ENCODE data around the gene SERTAD1. TPM values are rescaled to one million over a fixed set of nuclear protein-coding genes. Genes with fewer than 3 reads are reported as not detected.
"Not testable (repeated sequence)": the region's sequence is repeated elsewhere in the genome, so short reads cannot be mapped to it uniquely, and the experiment has no call there.

Gene SERTAD1
- total RNA-seq, 1 donor from 2014 or later = 14.8 TPM

DNA sequence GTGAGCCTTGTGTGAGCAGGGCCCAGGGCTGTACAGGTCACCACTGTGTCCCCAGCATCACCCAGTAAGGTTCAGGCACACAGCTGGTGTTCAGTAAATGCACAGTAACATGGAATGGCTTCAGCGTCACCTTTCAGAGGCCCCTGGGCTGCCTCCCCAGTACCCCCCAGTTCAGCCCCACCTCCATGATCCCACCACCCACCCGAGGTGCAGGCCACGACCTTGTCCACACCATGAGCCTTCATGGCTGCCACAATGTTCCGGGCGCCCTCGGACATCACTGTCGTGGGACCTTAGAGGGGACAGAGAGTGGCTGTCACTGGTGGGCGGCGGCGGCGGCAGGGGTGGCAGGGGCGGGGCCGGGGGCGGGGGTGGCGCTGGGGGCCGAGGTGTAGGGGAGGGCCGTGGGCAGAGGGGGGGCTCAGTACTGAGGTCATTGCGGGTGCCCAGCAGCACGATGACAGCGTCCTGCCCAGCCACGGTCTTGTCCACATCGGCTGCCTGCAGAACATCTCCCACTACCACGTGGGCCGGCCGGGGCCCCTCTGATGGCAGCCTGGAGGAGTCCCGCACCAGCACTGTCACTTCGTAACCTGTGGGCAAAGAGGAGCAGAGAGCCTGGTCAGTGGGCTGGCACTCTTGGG is 32.3 kb upstream of the SERTAD1 start:
- H3K4me3 Mint-ChIP-seq (ENCODE audit: unreplicated experiment) = no peak overlapping the region
- no peaks in the 10 kb centered on the region for H3K9me3 Mint-ChIP-seq (ENCODE audit: low read depth)
- no peaks in the 10 kb centered on the region for H3K27me3 Mint-ChIP-seq (ENCODE audit: low read depth)
- DNase-seq (ENCODE audit: low spot score) = no peak
- H3K4me1 Mint-ChIP-seq (ENCODE audit: low read depth) = peaks cover 3% of the 10 kb centered on the region
- H3K36me3 Mint-ChIP-seq (ENCODE audit: low read depth) = peaks cover 4% of the 10 kb centered on the region
- H3K27ac Mint-ChIP-seq (ENCODE audit: unreplicated experiment) = no peak overlapping the region
- TF ChIP-seq, protein P1, sequence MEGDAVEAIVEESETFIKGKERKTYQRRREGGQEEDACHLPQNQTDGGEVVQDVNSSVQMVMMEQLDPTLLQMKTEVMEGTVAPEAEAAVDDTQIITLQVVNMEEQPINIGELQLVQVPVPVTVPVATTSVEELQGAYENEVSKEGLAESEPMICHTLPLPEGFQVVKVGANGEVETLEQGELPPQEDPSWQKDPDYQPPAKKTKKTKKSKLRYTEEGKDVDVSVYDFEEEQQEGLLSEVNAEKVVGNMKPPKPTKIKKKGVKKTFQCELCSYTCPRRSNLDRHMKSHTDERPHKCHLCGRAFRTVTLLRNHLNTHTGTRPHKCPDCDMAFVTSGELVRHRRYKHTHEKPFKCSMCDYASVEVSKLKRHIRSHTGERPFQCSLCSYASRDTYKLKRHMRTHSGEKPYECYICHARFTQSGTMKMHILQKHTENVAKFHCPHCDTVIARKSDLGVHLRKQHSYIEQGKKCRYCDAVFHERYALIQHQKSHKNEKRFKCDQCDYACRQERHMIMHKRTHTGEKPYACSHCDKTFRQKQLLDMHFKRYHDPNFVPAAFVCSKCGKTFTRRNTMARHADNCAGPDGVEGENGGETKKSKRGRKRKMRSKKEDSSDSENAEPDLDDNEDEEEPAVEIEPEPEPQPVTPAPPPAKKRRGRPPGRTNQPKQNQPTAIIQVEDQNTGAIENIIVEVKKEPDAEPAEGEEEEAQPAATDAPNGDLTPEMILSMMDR (IDR thresholded peaks at IDR 0.05) = no peak

DNA sequence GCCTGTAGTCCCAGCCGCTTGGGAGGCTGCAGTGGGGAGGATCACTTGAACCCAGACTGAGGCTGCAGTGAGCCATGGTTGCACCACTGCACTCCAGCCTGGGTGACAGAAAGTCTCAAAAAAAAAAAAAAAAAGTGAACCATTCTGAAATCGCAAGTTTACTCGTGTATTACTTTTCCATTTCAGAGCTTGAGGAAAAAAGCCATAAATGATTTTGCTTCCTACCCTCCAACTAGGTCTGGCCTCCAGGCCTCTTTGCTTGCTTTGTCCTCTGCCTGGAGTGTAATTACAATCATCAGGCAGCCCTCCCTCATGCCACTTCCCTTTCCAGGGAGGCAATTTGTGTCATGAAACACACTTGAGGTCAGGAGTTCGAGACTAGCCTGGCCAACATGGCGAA is 31.3 kb upstream of the SERTAD1 start:
- peaks cover 4% of the 10 kb centered on the region for H3K36me3 Mint-ChIP-seq (ENCODE audit: low read depth)
- no peak for DNase-seq (ENCODE audit: low spot score)
- peaks cover 3% of the 10 kb centered on the region for H3K4me1 Mint-ChIP-seq (ENCODE audit: low read depth)

GRCh38 chr19:40453943-40454342 is 28.2 kb upstream of the SERTAD1 start:
- H3K4me3 Mint-ChIP-seq (ENCODE audit: unreplicated experiment); H3K4me1 Mint-ChIP-seq (ENCODE audit: low read depth); DNase-seq (ENCODE audit: low spot score); H3K9me3 Mint-ChIP-seq (ENCODE audit: low read depth); H3K36me3 Mint-ChIP-seq (ENCODE audit: low read depth); H3K27ac Mint-ChIP-seq (ENCODE audit: unreplicated experiment); H3K27me3 Mint-ChIP-seq (ENCODE audit: low read depth): not testable (repeated sequence)

More for the DNA sequence above, 31.3 kb upstream of the SERTAD1 start:
- Mint-ChIP-seq H3K9me3 (ENCODE audit: low read depth) (no peaks in the 10 kb centered on the region), H3K27ac (ENCODE audit: unreplicated experiment) (no peak overlapping the region), H3K4me3 (ENCODE audit: unreplicated experiment) (no peak overlapping the region), H3K27me3 (ENCODE audit: low read depth) (no peaks in the 10 kb centered on the region)
- TF ChIP-seq, protein P1 (IDR thresholded peaks at IDR 0.05) = no peak

DNA sequence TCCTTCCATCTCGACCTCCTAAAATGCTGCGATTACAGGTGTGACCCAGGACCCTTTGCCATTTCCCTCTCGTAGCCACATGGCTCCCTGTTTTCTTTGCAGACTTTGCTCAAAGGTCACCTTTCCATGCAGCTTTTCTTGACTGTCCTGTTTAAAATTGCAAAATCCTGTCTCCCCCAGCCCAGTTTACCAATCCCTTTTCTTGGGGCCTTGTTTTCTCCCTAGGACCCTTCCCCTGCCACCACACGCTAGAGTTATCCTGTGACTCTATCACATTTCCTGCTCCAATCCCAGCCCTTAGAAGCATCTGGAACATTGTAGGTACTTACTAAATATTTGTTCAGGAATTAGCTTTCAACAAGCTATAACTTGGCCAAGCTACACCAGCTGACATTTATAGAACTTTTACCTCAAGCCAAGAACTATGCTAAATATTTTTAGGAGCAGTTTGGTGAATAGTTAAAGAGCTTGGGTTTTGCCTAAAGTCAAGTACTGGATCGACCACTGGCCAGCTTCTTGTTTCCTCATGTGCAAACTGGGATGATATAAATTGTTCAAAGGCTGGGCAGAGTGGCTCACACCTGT is 27.5 kb upstream of the SERTAD1 start:
- Mint-ChIP-seq H3K27me3 (ENCODE audit: low read depth) (no peaks in the 10 kb centered on the region), H3K4me1 (ENCODE audit: low read depth) (no peaks in the 10 kb centered on the region), H3K9me3 (ENCODE audit: low read depth) (no peaks in the 10 kb centered on the region), H3K36me3 (ENCODE audit: low read depth) (no peaks in the 10 kb centered on the region), H3K27ac (ENCODE audit: unreplicated experiment) (no peak overlapping the region), H3K4me3 (ENCODE audit: unreplicated experiment) (no peak overlapping the region)
- TF ChIP-seq, protein P1 (IDR thresholded peaks at IDR 0.05) = no peak
- DNase-seq (ENCODE audit: low spot score) = no peak

DNA sequence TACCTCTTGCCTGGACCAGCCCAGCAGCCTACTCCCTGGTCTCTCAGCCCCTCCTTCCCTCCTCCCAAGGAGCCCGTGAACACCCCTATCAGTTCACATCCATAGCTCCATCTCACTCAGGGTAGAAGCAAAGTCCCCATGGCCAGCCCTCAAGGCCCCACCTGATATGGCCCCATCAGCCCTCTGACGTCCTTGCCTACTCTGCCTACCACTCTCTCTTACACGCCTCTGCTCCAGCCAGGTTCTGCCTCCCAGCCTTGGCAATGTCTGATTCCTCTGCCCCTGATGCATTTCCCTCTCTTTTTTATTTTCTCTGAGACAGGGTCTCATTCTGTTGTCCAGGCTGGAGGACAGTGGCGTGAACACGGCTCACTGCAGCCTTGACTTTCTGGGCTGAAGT is 26.2 kb upstream of the SERTAD1 start:
- Mint-ChIP-seq H3K4me3 (ENCODE audit: unreplicated experiment) (no peak overlapping the region), H3K4me1 (ENCODE audit: low read depth) (no peaks in the 10 kb centered on the region), H3K9me3 (ENCODE audit: low read depth) (no peaks in the 10 kb centered on the region), H3K27me3 (ENCODE audit: low read depth) (no peaks in the 10 kb centered on the region), H3K36me3 (ENCODE audit: low read depth) (peaks cover 2% of the 10 kb centered on the region), H3K27ac (ENCODE audit: unreplicated experiment) (no peak overlapping the region)
- no peak for DNase-seq (ENCODE audit: low spot score)
- TF ChIP-seq, protein P1 (IDR thresholded peaks at IDR 0.05) = no peak

GRCh38 chr19:40450664-40451063 is 24.9 kb upstream of the SERTAD1 start:
- H3K9me3 Mint-ChIP-seq (ENCODE audit: low read depth) = no peaks in the 10 kb centered on the region
- no peak for DNase-seq (ENCODE audit: low spot score)
- peaks cover 4% of the 10 kb centered on the region for H3K4me1 Mint-ChIP-seq (ENCODE audit: low read depth)
- no peak overlapping the region for H3K27ac Mint-ChIP-seq (ENCODE audit: unreplicated experiment)
- peaks cover 2% of the 10 kb centered on the region for H3K36me3 Mint-ChIP-seq (ENCODE audit: low read depth)
- H3K27me3 Mint-ChIP-seq (ENCODE audit: low read depth) = no peaks in the 10 kb centered on the region
- no peak overlapping the region for H3K4me3 Mint-ChIP-seq (ENCODE audit: unreplicated experiment)
- TF ChIP-seq, protein P1 (IDR thresholded peaks at IDR 0.05) = no peak

All from chondrocyte (in vitro differentiated cells).